VCaP (cell line): ENCODE results near the gene KLRG1.

Experiments used
- H3K27ac ChIP-seq: fragments of 450-650 bp; 2 replicates; pipeline ENCODE4 v1.5.1; 2017
- CTCF ChIP-seq: fragments of 450-650 bp; conservative IDR thresholded peaks from 2 replicates; pipeline ENCODE4 v1.5.1; 2017; ENCODE audit warnings: mild to moderate bottlenecking, moderate library complexity

Gene KLRG1

GRCh38 chr12:9002335-9002734 is 13.0 kb downstream of the KLRG1 start:
- TF ChIP-seq CTCF = no peak

GRCh38 chr12:9022592-9022991 is 33.2 kb downstream of the KLRG1 start:
- no peak for TF ChIP-seq CTCF
- H3K27ac ChIP-seq = no peak overlapping the region

More at GRCh38 chr12:9002335-9002734, 13.0 kb downstream of the KLRG1 start:
- no peak overlapping the region for H3K27ac ChIP-seq

- no peak overlapping the region for H3K27ac ChIP-seq
Observed at GRCh38 chr12:9024512-9024911, 35.2 kb downstream of the KLRG1 start.

GRCh38 chr12:9027161-9028059 is 38.1 kb downstream of the KLRG1 start:
- no peak for TF ChIP-seq CTCF
- no peak overlapping the region for H3K27ac ChIP-seq

More at GRCh38 chr12:9024512-9024911, 35.2 kb downstream of the KLRG1 start:
- TF ChIP-seq CTCF = no peak

GRCh38 chr12:9030776-9031175 is 41.4 kb downstream of the KLRG1 start:
- TF ChIP-seq CTCF = no peak
- H3K27ac ChIP-seq = no peak overlapping the region

GRCh38 chr12:9032202-9032964 is 43.0 kb downstream of the KLRG1 start:
- H3K27ac ChIP-seq = no peak overlapping the region

More at GRCh38 chr12:9032202-9032964, 43.0 kb downstream of the KLRG1 start:
- no peak for TF ChIP-seq CTCF
